HCT116 (cell line): ENCODE data around the gene TAF6. TPM values are rescaled to one million over a fixed set of nuclear protein-coding genes. Genes with fewer than 3 reads are reported as not detected.

ENCODE experiments used
- ATAC-seq: fragments of 200-7000 bp; cut with Tn5 transposase; 2 replicates; pipeline ENCODE4 v1.9.1; 2020; ENCODE audit warnings: mild to moderate bottlenecking, moderate library complexity
- BruUV-seq: library from RNA; stranded (reverse); fragments of 400-500 nt; replicated peaks from 2 replicates; lab custom pipeline; 2021; lab: Mats Ljungman, UMichigan
- CTCF ChIA-PET: fragments of 300-600 bp; sonication (Branson Sonifier 250); formaldehyde crosslinking; loops from one replicate; lab custom pipeline; 2021; ENCODE audit warnings: antibody characterized with exemption; lab: Charles Lee
- POLR2A ChIA-PET: fragments of 300-600, 350-600 bp; sonication (Branson Sonifier 250); formaldehyde crosslinking; loops from one replicate; lab custom pipeline; 2021; ENCODE audit warnings: antibody characterized with exemption; lab: Charles Lee
- RAD21 ChIA-PET, 2 experiments: fragments of 300-600 bp; sonication (Branson Sonifier 250); formaldehyde crosslinking; loops; one replicate each; lab custom pipeline; 2023; ENCODE audit warnings: low total read pairs in 2 of 2; ENCODE audit not compliant: uncharacterized antibody in 2 of 2, unreplicated experiment in 2 of 2, low non-redundant PET in 1 of 2; lab: Charles Lee
- DNase-seq: peaks from one replicate; pipeline ENCODE4 v3.0.0-alpha.2; 2010; ENCODE audit warnings: low read depth, low spot score
- H2AFZ ChIP-seq: fragments of 200-600 bp; shearing (Covaris generic), sonication (generic); 2 replicates; pipeline ENCODE4 v1.6.1; 2017; ENCODE audit warnings: low read depth, mixed run types, mixed read lengths, antibody characterized with exemption, low read length; ENCODE audit not compliant: poor library complexity, severe bottlenecking
- H3K27ac ChIP-seq: 2 replicates; pipeline ENCODE4 v1.5.1; 2012; ENCODE audit warnings: low read depth, low read length
- H3K27me3 ChIP-seq: fragments of 200-600 bp; sonication (generic); 2 replicates; pipeline ENCODE4 v1.6.1; 2016; ENCODE audit warnings: mixed run types, low read length, mixed read lengths; ENCODE audit not compliant: insufficient read depth
- H3K36me3 ChIP-seq, 2 experiments: fragments of 200-500 bp in 1 of 2; fragments of 200-600 bp in 1 of 2; sonication (Bioruptor generic) in 1 of 2; sonication (generic) in 1 of 2; 2 replicates each; pipeline versions ENCODE4 v1.5.1 to v1.6.1; 2014 to 2016; ENCODE audit warnings: low read length in 2 of 2, inconsistent platforms in 1 of 2, mixed read lengths in 1 of 2, mixed run types in 1 of 2; ENCODE audit not compliant: insufficient read depth in 2 of 2, control insufficient read depth in 1 of 2
- H3K4me1 ChIP-seq, 2 experiments: fragments of 200-600 bp in 1 of 2; sonication (generic) in 1 of 2; 2 replicates each; pipeline versions ENCODE4 v1.5.1 to v1.6.1; 2012 to 2017; ENCODE audit warnings: low read length in 2 of 2, inconsistent platforms in 1 of 2, mild to moderate bottlenecking in 1 of 2, mixed read lengths in 1 of 2, mixed run types in 1 of 2, moderate library complexity in 1 of 2; ENCODE audit not compliant: insufficient read depth in 2 of 2, control insufficient read depth in 1 of 2
- H3K4me2 ChIP-seq: fragments of 200-600 bp; sonication (generic); 2 replicates; pipeline ENCODE4 v1.6.1; 2017; ENCODE audit warnings: mixed run types, low read length, mixed read lengths
- H3K4me3 ChIP-seq, 2 experiments: fragments of 200-600 bp in 1 of 2; sonication (generic) in 1 of 2; replicated peaks in 1 of 2; 2 replicates each; pipeline ENCODE4 v1.5.1; 2011 to 2016; ENCODE audit warnings: low read length in 2 of 2, control low read depth in 1 of 2, low read depth in 1 of 2, mild to moderate bottlenecking in 1 of 2, mixed read lengths in 1 of 2, mixed run types in 1 of 2
- H3K79me2 ChIP-seq: fragments of 200-600 bp; sonication (generic); 2 replicates; pipeline ENCODE4 v1.6.1; 2017; ENCODE audit warnings: mild to moderate bottlenecking, mixed run types, low read length, moderate library complexity, mixed read lengths; ENCODE audit not compliant: insufficient read depth
- H3K9ac ChIP-seq: fragments of 200-600 bp; sonication (generic); 2 replicates; pipeline ENCODE4 v1.6.1; 2016; ENCODE audit warnings: low read length, mixed read lengths
- H3K9me2 ChIP-seq: fragments of 200-600 bp; sonication (generic), shearing (Covaris generic); 2 replicates; pipeline ENCODE4 v1.6.1; 2017; ENCODE audit warnings: mixed run types, mild to moderate bottlenecking, moderate library complexity; ENCODE audit not compliant: insufficient read depth
- H3K9me3 ChIP-seq, 2 experiments: fragments of 200-500 bp in 1 of 2; fragments of 200-600 bp in 1 of 2; sonication (Bioruptor generic) in 1 of 2; sonication (generic) in 1 of 2; 2 replicates each; pipeline ENCODE4 v1.6.1; 2014 to 2017; ENCODE audit warnings: low read length in 2 of 2, mixed read lengths in 2 of 2, inconsistent platforms in 1 of 2, low read depth in 1 of 2, mild to moderate bottlenecking in 1 of 2, mixed run types in 1 of 2, moderate library complexity in 1 of 2; ENCODE audit not compliant: control insufficient read depth in 1 of 2, insufficient read depth in 1 of 2
- H4K20me1 ChIP-seq: fragments of 200-600 bp; sonication (generic), shearing (Covaris generic); 2 replicates; pipeline ENCODE4 v1.6.1; 2017; ENCODE audit warnings: mixed run types, mild to moderate bottlenecking, moderate library complexity; ENCODE audit not compliant: insufficient read depth
- ATF3 ChIP-seq: IDR thresholded peaks from 2 replicates; pipeline ENCODE4 v1.6.1; 2012
- CEBPB ChIP-seq: IDR thresholded peaks from 2 replicates; pipeline ENCODE4 v1.6.1; 2012; ENCODE audit warnings: low read depth
- CTCF ChIP-seq, 3 experiments: fragments of 200-600 bp in 1 of 3; sonication (generic) in 1 of 3; IDR thresholded peaks in 2 of 3; conservative IDR thresholded peaks in 1 of 3; 2 replicates each; pipeline ENCODE4 v1.5.1; 2012 to 2017; ENCODE audit warnings: low read depth in 2 of 3, low read length in 2 of 3, antibody characterized with exemption in 1 of 3, borderline replicate concordance in 1 of 3, control low read depth in 1 of 3, mild to moderate bottlenecking in 1 of 3, mixed read lengths in 1 of 3, mixed run types in 1 of 3, moderate library complexity in 1 of 3; ENCODE audit not compliant: insufficient read depth in 1 of 3
- ELF1 ChIP-seq: IDR thresholded peaks from 2 replicates; pipeline ENCODE4 v1.6.1; 2012; ENCODE audit warnings: low read depth, borderline replicate concordance
- EZH2 ChIP-seq: fragments of 200-600 bp; sonication (generic); IDR thresholded peaks from 2 replicates; pipeline ENCODE4 v1.6.1; 2017; ENCODE audit warnings: antibody characterized with exemption, mixed run types
- FOSL1 ChIP-seq: IDR thresholded peaks from 2 replicates; pipeline ENCODE4 v1.6.1; 2012; ENCODE audit warnings: low read depth
- JUND ChIP-seq: IDR thresholded peaks from 2 replicates; pipeline ENCODE4 v1.6.1; 2012
- POLR2A ChIP-seq: IDR thresholded peaks from 2 replicates; pipeline ENCODE4 v1.7.0; 2011; ENCODE audit warnings: borderline replicate concordance; ENCODE audit not compliant: insufficient read depth, insufficient read length; ENCODE audit errors: extremely low read depth
- RAD21 ChIP-seq: IDR thresholded peaks from 2 replicates; pipeline ENCODE4 v1.6.1; 2012; ENCODE audit warnings: low read depth, mild to moderate bottlenecking
- REST ChIP-seq: IDR thresholded peaks from 2 replicates; pipeline ENCODE4 v1.6.1; 2012; ENCODE audit warnings: low read depth
- SIN3A ChIP-seq: IDR thresholded peaks from 2 replicates; pipeline ENCODE4 v1.6.1; 2012; ENCODE audit warnings: low read depth
- SP1 ChIP-seq: IDR thresholded peaks from 2 replicates; pipeline ENCODE4 v1.6.1; 2012; ENCODE audit warnings: low read depth
- SRF ChIP-seq: IDR thresholded peaks from 2 replicates; pipeline ENCODE4 v1.6.1; 2012; ENCODE audit warnings: low read depth
- TCF7L2 ChIP-seq: IDR thresholded peaks from 2 replicates; pipeline ENCODE4 v1.7.0; 2011; ENCODE audit warnings: borderline replicate concordance, inconsistent platforms; ENCODE audit not compliant: insufficient read depth, insufficient read length; ENCODE audit errors: extremely low read depth
- YY1 ChIP-seq: IDR thresholded peaks from 2 replicates; pipeline ENCODE4 v1.6.1; 2011; ENCODE audit warnings: low read length, low read depth, moderate library complexity, mild to moderate bottlenecking; ENCODE audit not compliant: insufficient replicate concordance; ENCODE audit errors: extremely low read depth
- ZBTB33 ChIP-seq: IDR thresholded peaks from 2 replicates; pipeline ENCODE4 v1.6.1; 2011; ENCODE audit warnings: mild to moderate bottlenecking, low read length, moderate library complexity; ENCODE audit not compliant: insufficient replicate concordance; ENCODE audit errors: extremely low read depth
- ZFX ChIP-seq: fragments of 450-650 bp; IDR thresholded peaks from 2 replicates; pipeline ENCODE4 v1.6.1; 2017
- ZNF274 ChIP-seq: fragments of 200-500 bp; sonication (Bioruptor generic); IDR thresholded peaks from 2 replicates; pipeline ENCODE4 v1.6.1; 2014; ENCODE audit warnings: mild to moderate bottlenecking, low read depth, low read length, inconsistent platforms
- intact Hi-C: fragments of 100-400 bp; cut with micrococcal nuclease; formaldehyde crosslinking; loops from 2 replicates; pipeline ENCODE4 v1.10.0; 2022
- total RNA-seq: library from RNA; stranded (reverse); gene quantifications from one replicate; pipeline ENCODE4 v1.2.1, GENCODE V29; 2021; ENCODE audit not compliant: unreplicated experiment

TAF6 gene
- total RNA-seq, 1 experiment from 2014 or later: 67.4 TPM

GRCh38 chr7:100141555-100141949, 22.4 kb upstream of the TAF6 start:
- Histone ChIP-seq H3K27ac (no peak overlapping the region), H3K4me2 (no peak overlapping the region), H3K9ac (no peak overlapping the region)

More at GRCh38 chr7:100141555-100141949, 22.4 kb upstream of the TAF6 start:
- Histone ChIP-seq H3K27me3 (no peaks in the 10 kb centered on the region), H4K20me1 (no peaks in the 10 kb centered on the region), H3K4me3 (no peak overlapping the region), H3K9me2 (no peaks in the 10 kb centered on the region), H3K36me3 (no peaks in the 10 kb centered on the region), H2AFZ (no peak overlapping the region), H3K9me3 (no peaks in the 10 kb centered on the region), H3K79me2 (no peaks in the 10 kb centered on the region), H3K4me1 (no peaks in the 10 kb centered on the region)
- ChIA-PET CTCF (no interaction called here), RAD21 (no interaction called here), POLR2A (no interaction called here)
- intact Hi-C loops: no loop called here
- ATAC-seq (no peak), DNase-seq (no peak)
- no peak for TF ChIP-seq CTCF (IDR thresholded peaks at IDR 0.05 in 2 of 3, conservative IDR thresholded peaks at IDR 0.05 in 1 of 3; ENCODE audit: borderline replicate concordance in 1 of 3, insufficient read depth in 1 of 3, low read depth in 2 of 3, low read length in 2 of 3)
- no peak for TF ChIP-seq CEBPB
- no peak for TF ChIP-seq YY1
- no peak for TF ChIP-seq ELF1
- no peak for TF ChIP-seq JUND
- TF ChIP-seq ZBTB33: no peak
- no peak for TF ChIP-seq ZNF274
- TF ChIP-seq ATF3: no peak
- no peak for TF ChIP-seq SRF
- no peak for TF ChIP-seq ZFX
- no peak for TF ChIP-seq SIN3A
- no peak for TF ChIP-seq EZH2
- no peak for TF ChIP-seq RAD21
- no peak for TF ChIP-seq FOSL1
- no peak for TF ChIP-seq TCF7L2
- TF ChIP-seq SP1: no peak
- no peak for TF ChIP-seq REST
- no peak for TF ChIP-seq POLR2A
- no TSS peak for BruUV-seq
